H4 (cell line): ENCODE data around the gene HORMAD2. TPM values are rescaled to one million over a fixed set of nuclear protein-coding genes. Genes with fewer than 3 reads are reported as not detected.

Source experiments
- total RNA-seq: library from RNA; depleted of rRNA; stranded (reverse); fragments of >200 nt; shearing (Covaris generic); gene quantifications from 2 replicates; pipeline ENCODE4 v1.2.3, GENCODE V29; 2014; rRNA removed

Gene HORMAD2
- total RNA-seq, 1 experiment from 2014 or later, result not detected

Other genes starting within 250 kb of the HORMAD2 start
- 12.9 and 16.0 TPM in 2 replicates for gene ASCC2, start 242.2 kb upstream of the HORMAD2 start, total RNA-seq
- gene MTMR3, start 197.3 kb upstream of the HORMAD2 start, total RNA-seq, result 5.7 and 6.0 TPM in 2 replicates
- gene LIF, start 166.3 kb downstream of the HORMAD2 start, total RNA-seq, result 2.2 and 3.9 TPM in 2 replicates
- gene OSM, start 186.4 kb downstream of the HORMAD2 start, total RNA-seq, result not detected in 2 replicates
- 2.9 and 6.6 TPM in 2 replicates for gene CASTOR1, start 209.0 kb downstream of the HORMAD2 start, total RNA-seq
- gene TBC1D10A, start 246.5 kb downstream of the HORMAD2 start, total RNA-seq, result 7.5 and 8.4 TPM in 2 replicates